Measurements from ENCODE around the gene DRAP1.
"Not testable (repeated sequence)": the region's sequence is repeated elsewhere in the genome, so short reads cannot be mapped to it uniquely, and the experiment has no call there.

The DRAP1 gene

DNA sequence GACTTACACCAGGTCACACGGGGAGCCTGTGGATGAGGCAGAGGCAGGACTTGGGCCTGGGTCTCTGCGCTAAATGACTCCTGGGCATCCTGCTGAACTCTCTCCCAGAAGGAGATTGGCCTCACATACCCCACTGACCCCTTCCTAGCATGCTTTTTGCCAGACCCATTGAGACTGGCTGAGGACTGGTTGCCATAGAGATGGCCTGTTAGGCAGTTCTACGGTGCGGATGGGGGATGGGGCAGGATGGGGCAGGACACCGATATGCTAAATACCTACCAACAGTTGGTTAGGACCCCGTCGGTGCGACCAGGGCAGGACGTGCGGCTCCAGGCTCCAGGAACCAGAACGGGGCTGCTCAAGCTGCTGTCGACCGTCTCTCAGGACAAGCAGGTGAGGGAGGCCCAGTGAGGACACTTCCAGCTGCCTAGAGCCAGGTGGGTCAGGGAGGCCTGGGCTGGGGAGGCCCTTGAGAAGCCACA is 26.2 kb downstream of the DRAP1 start, which contains the start of gene TSGA10IP:
Gene TSGA10IP (plus strand): TSS at position 51 of the 482 bp plus-strand sequence. CDS start 196 bp downstream, at position 247.
- Histone ChIP-seq H3K9me3 (no peaks in the 10 kb centered on the region), H3K4me1 (no peaks in the 10 kb centered on the region), H3K4me3 (no peak within 1 kb of the TSS), H3K27me3 (no peaks in the 10 kb centered on the region), H3K36me3 (no peaks in the 10 kb centered on the region), H4K20me1 (no peaks in the 10 kb centered on the region), H3K4me2 (no peak within 1 kb of the TSS), H3K27ac (no peak within 1 kb of the TSS), H3K9ac (no peak within 1 kb of the TSS)
- TF ChIP-seq Cebpa-rat (IDR thresholded peaks at IDR 0.05), result no peak

DNA sequence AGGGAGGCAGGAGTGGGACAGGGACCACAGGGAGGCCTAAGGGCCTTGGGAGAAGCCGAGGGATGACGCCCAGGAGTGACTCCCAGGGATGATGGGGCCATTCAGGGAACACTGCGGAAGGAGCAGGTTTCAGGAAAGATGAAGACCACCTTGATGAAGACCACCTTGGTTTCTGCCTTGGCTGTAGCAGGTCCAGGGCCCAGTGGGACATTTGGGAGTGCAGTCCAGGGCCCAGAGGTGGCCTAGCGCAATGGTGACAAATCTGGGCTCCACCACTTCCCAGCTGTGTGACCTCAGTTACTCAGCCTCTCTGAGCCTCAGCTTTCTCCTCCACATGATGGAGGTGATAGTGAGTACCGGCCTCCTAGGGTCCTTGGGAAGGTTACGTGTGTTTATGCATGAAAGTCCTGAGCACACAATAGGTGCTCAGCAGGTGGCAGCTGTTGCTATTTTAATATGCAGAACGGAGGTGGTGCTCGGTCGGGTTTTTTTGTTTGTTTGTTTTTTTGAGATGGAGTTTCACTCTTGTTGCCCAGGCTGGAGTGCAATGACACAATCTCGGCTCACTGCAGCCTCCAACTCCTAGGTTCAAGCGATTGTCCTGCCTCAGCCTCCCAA is 26.8 kb downstream of the DRAP1 start:
- H3K4me3 ChIP-seq, result no peak overlapping the region
- H3K36me3 ChIP-seq, result no peaks in the 10 kb centered on the region
- no peak overlapping the region for H3K9ac ChIP-seq
- H3K27me3 ChIP-seq, result no peaks in the 10 kb centered on the region
- no peaks in the 10 kb centered on the region for H4K20me1 ChIP-seq
- H3K4me1 ChIP-seq, result no peaks in the 10 kb centered on the region
- no peaks in the 10 kb centered on the region for H3K9me3 ChIP-seq
- H3K27ac ChIP-seq, result no peak overlapping the region
- no peak for TF ChIP-seq Cebpa-rat (IDR thresholded peaks at IDR 0.05)
- no peak overlapping the region for H3K4me2 ChIP-seq

DNA sequence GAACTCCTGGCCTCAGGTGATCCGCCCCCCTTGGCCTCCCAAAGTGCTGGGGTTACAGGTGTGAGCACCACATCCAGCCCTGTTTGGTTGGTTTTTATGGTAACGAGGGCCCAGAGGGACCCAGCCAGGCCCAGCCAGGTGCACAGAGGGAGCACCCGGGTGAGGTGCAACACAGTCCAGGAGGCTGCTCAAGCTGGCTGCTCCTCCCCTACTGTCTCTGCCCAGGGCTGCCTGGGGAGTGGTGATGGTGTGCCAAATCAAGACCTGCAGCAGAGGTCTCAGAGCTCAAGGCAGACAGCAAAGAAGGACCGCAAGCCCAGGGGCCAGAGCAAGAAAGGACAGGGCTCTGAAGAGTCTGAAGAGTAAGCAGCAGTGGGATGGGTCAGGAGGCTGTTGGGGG is 27.4 kb downstream of the DRAP1 start:
- Histone ChIP-seq H3K4me3 (no peak overlapping the region), H3K27me3 (no peaks in the 10 kb centered on the region), H3K27ac (no peak overlapping the region), H3K4me1 (no peaks in the 10 kb centered on the region), H3K9ac (no peak overlapping the region), H3K9me3 (no peaks in the 10 kb centered on the region), H4K20me1 (no peaks in the 10 kb centered on the region), H3K36me3 (no peaks in the 10 kb centered on the region), H3K4me2 (no peak overlapping the region)
- no peak for TF ChIP-seq Cebpa-rat (IDR thresholded peaks at IDR 0.05)

DNA sequence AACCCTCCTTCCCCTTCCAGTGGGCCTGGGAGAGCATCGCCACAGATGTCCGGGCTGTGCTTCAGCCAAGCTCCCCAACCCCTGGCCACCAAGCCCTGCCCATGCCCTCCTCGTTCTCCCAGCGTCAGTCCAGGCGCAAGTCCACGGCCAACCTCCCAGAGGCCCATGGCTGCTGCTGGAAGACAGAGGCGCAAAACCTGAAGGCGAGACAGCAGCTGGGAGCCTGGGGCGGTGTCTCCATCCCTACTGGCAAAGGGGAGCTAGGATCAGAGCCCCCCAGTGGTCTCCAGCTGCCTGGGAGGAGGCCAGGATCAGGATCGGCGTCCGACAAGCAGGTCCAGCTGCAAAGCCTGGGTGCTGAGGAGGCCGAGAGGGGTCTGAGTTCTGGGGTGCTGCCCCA is 27.9 kb downstream of the DRAP1 start:
- H3K4me2 ChIP-seq, result no peak overlapping the region
- H3K4me1 ChIP-seq, result no peaks in the 10 kb centered on the region
- H4K20me1 ChIP-seq, result no peaks in the 10 kb centered on the region
- H3K27me3 ChIP-seq, result no peaks in the 10 kb centered on the region
- no peak for TF ChIP-seq Cebpa-rat (IDR thresholded peaks at IDR 0.05)
- no peak overlapping the region for H3K27ac ChIP-seq
- H3K9me3 ChIP-seq, result no peaks in the 10 kb centered on the region
- no peak overlapping the region for H3K4me3 ChIP-seq
- H3K36me3 ChIP-seq, result no peaks in the 10 kb centered on the region
- no peak overlapping the region for H3K9ac ChIP-seq

DNA sequence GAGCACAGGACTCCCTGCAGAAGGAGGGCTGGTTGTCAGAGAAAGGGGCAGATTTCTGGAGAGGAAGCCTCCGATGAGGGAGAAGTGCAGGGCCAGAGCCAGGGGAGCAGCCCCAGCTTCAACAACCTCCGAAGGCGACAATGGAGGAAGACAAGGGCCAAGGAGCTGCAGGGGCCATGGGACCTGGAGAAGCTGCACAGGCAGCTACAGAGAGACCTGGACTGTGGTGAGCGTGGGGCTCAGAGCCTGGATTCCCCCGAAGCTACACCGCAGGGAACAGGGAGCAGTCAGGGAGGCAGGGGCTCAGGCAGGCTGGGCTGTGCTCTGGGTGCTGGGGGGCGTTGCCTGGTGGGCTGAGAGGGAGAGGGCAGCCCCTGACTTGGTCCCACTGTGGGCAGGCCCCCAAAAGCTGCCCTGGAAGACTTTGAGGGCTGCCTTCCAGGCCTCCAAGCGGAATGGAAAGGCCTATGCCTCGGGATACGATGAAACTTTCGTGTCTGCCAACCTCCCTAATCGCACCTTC is 28.4 kb downstream of the DRAP1 start:
- Histone ChIP-seq H4K20me1 (no peaks in the 10 kb centered on the region), H3K36me3 (no peaks in the 10 kb centered on the region), H3K4me3 (no peak overlapping the region), H3K9me3 (no peaks in the 10 kb centered on the region), H3K27me3 (no peaks in the 10 kb centered on the region), H3K4me2 (no peak overlapping the region), H3K27ac (no peak overlapping the region), H3K9ac (no peak overlapping the region), H3K4me1 (no peaks in the 10 kb centered on the region)
- TF ChIP-seq Cebpa-rat (IDR thresholded peaks at IDR 0.05), result no peak

DNA sequence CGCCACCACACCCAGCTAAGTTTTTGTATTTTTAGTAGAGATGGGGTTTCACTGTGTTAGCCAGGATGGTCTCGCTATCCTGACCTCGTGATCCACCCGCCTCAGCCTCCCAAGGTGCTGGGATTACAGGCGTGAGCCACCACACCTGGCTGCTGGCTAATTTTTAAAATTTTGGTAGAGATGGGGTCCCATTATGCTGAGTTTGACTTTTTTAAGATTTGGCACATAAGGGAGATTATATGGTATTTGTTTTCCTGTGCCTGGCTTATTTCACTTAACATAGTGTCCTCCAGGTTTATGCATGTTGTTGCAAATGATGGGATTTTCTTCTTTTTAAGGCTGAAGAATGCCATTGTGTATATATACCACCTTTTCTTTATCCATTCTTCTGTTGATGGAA is 31.5 kb downstream of the DRAP1 start:
- H3K4me3 ChIP-seq, H3K4me1 ChIP-seq, H3K4me2 ChIP-seq, H3K9ac ChIP-seq, H3K9me3 ChIP-seq, H3K36me3 ChIP-seq, H3K27ac ChIP-seq, H3K27me3 ChIP-seq, H4K20me1 ChIP-seq: not testable (repeated sequence)

DNA sequence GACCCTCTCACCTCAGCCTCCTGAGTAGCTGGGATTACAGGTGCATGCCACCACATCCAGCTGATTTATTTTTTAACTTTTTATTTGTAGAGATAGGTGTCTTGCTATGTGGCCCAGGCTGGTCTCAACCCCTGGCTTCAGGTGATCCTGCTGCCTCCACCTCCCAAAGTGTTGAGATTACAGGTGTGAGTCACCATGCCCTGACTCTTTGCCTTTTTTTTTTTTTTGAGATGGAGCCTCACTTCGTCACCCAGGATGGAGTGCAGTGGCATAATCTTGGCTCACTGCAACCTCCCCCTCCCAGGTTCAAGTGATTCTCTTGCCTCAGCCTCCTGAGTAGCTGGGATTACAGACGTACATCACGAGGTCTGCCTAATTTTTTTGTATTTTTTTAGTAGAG is 32.4 kb downstream of the DRAP1 start:
- H3K4me3 ChIP-seq, H3K4me1 ChIP-seq, H3K27ac ChIP-seq, H3K4me2 ChIP-seq, H3K9ac ChIP-seq, H3K9me3 ChIP-seq, H4K20me1 ChIP-seq, H3K27me3 ChIP-seq, H3K36me3 ChIP-seq: not testable (repeated sequence)

DNA sequence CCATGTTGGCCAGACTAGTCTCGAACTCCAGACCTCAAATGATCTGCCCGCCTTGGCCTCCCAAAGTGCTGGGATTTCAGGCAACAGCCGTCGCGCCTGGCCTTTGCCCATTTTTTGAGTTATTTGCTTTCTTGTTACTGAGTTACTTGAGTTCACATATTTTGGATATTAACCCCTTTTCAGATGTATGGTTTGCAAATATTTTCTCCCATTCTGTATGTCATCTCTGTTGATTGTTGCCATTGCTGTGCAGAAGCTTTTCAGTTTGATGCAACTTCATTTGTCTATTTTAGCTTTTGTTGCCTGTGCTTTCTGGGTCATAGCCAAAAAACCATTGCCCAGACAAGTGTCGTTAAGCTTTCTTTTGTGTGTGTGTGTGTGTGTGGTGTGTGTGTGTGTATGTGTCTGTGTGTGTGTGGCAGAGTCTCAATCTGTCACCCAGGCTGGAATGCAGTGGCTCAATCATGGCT is 32.9 kb downstream of the DRAP1 start:
- no peak overlapping the region for H3K9ac ChIP-seq
- no peaks in the 10 kb centered on the region for H3K36me3 ChIP-seq
- no peaks in the 10 kb centered on the region for H3K27me3 ChIP-seq
- H3K4me3 ChIP-seq, result no peak overlapping the region
- H3K9me3 ChIP-seq, result no peaks in the 10 kb centered on the region
- no peaks in the 10 kb centered on the region for H4K20me1 ChIP-seq
- H3K27ac ChIP-seq, result no peak overlapping the region
- no peak for TF ChIP-seq Cebpa-rat (IDR thresholded peaks at IDR 0.05)
- no peak overlapping the region for H3K4me2 ChIP-seq
- peaks cover 9% of the 10 kb centered on the region for H3K4me1 ChIP-seq

DNA sequence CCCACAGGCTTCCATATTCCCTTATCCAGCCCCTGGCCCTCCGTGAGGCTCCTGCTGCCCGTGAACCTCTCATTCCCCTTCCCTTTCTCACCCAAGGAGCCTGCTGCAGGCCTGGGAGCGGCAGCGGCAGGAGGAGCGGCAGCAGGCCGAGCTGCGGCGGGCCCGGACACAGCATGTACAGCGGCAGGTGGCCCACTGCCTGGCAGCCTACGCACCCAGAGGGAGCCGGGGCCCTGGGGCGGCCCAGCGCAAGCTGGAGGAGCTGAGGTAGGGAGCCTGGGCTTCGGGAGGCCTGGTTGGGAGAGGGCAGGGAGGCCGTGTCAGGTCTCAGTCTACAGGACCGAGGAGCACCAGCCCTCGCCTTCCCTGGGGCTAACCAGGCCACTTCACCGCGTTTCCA is 34.2 kb downstream of the DRAP1 start:
- Histone ChIP-seq H3K27ac (no peak overlapping the region), H3K27me3 (no peaks in the 10 kb centered on the region), H3K9me3 (no peaks in the 10 kb centered on the region), H3K4me3 (no peak overlapping the region), H3K9ac (no peak overlapping the region), H3K4me1 (peaks cover 23% of the 10 kb centered on the region), H3K36me3 (no peaks in the 10 kb centered on the region), H3K4me2 (no peak overlapping the region), H4K20me1 (no peaks in the 10 kb centered on the region)
- no peak for TF ChIP-seq Cebpa-rat (IDR thresholded peaks at IDR 0.05)

DNA sequence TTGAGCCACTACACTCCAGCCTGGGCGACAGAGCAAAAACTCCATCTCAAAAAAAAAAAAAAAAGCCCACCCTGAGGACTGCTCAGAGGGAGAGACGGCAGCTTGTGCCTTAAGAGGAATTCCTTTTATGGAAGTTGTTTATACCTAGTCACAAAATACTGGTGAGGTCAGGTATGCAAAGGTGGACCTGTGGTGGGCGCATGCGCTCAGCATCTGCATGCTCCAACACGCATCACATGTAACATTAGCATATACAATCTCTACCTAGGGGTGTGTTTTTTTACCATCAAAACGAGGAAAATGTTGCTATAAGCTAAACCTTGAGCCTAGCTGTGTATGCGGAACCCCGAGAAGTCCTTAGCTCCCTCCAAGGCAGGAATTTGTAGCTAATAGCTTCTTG is 35.5 kb downstream of the DRAP1 start:
- peaks cover 36% of the 10 kb centered on the region for H3K4me1 ChIP-seq
- H3K4me3 ChIP-seq, result no peak overlapping the region
- no peaks in the 10 kb centered on the region for H4K20me1 ChIP-seq
- no peak overlapping the region for H3K27ac ChIP-seq
- TF ChIP-seq Cebpa-rat (IDR thresholded peaks at IDR 0.05), result no peak
- H3K9me3 ChIP-seq, result no peaks in the 10 kb centered on the region
- no peaks in the 10 kb centered on the region for H3K27me3 ChIP-seq
- H3K9ac ChIP-seq, result no peak overlapping the region
- H3K36me3 ChIP-seq, result no peaks in the 10 kb centered on the region
- H3K4me2 ChIP-seq, result no peak overlapping the region
